ELR (cell line): ENCODE results near the gene MT1E.
"Not testable (repeated sequence)": the region's sequence is repeated elsewhere in the genome, so short reads cannot be mapped to it uniquely, and the experiment has no call there.

Experiments
- DNase-seq: peaks from one replicate; pipeline ENCODE4 v3.0.0-alpha.2; 2015; ENCODE audit warnings: low read depth

Gene MT1E

GRCh38 chr16:56607109-56607618 lies 18.4 kb upstream of the MT1E start:
- DNase-seq, result peak; percentile 100

GRCh38 chr16:56607675-56608042 lies 17.9 kb upstream of the MT1E start:
- no peak for DNase-seq

- DNase-seq, result peak; percentile 99
Measured at GRCh38 chr16:56608043-56608875, 17.3 kb upstream of the MT1E start, which contains the start of gene MT2A. Gene MT2A (plus strand): TSS chr16:56608584. CDS start chr16:56608656, 72 bp downstream.

- no peak for DNase-seq
Measured at GRCh38 chr16:56608876-56609462, 16.6 kb upstream of the MT1E start.

GRCh38 chr16:56609463-56609921 lies 16.1 kb upstream of the MT1E start:
- peak; percentile 91 for DNase-seq

- peak; percentile 94 for DNase-seq
Measured at GRCh38 chr16:56610017-56610608, 15.5 kb upstream of the MT1E start.

GRCh38 chr16:56610609-56611111 lies 14.9 kb upstream of the MT1E start:
- DNase-seq, result peak; percentile 37

GRCh38 chr16:56611281-56611833 lies 14.2 kb upstream of the MT1E start:
- DNase-seq, result peak; percentile 69

- DNase-seq, result no peak
Measured at GRCh38 chr16:56613706-56614105, 11.9 kb upstream of the MT1E start.

GRCh38 chr16:56614549-56614991 lies 11.0 kb upstream of the MT1E start:
- peak; percentile 95 for DNase-seq

- DNase-seq, result peak; percentile 86
Measured at GRCh38 chr16:56615353-56615752, 10.2 kb upstream of the MT1E start.

- DNase-seq, result no peak
Measured at GRCh38 chr16:56616608-56617211, 8.9 kb upstream of the MT1E start.

GRCh38 chr16:56617212-56618085 lies 8.1 kb upstream of the MT1E start:
- peak; percentile 69 for DNase-seq

- no peak for DNase-seq
Measured at GRCh38 chr16:56618138-56618537, 7.4 kb upstream of the MT1E start.

GRCh38 chr16:56620339-56620897 lies 5.2 kb upstream of the MT1E start:
- no peak for DNase-seq

GRCh38 chr16:56621665-56622445 lies 3.7 kb upstream of the MT1E start:
- not testable (repeated sequence) for DNase-seq

GRCh38 chr16:56623184-56623583 lies 2.4 kb upstream of the MT1E start:
- not testable (repeated sequence) for DNase-seq

GRCh38 chr16:56623637-56624036 lies 1.9 kb upstream of the MT1E start:
- DNase-seq, result no peak

GRCh38 chr16:56625943-56626654 lies 518 bp downstream of the MT1E start:
- DNase-seq, result peak; percentile 82
